PFSK-1 (cell line): Measurements from ENCODE around the gene HHIP.

ENCODE experiments used
- FOXP2 ChIP-seq: optimal IDR thresholded peaks from 2 replicates; pipeline ENCODE3; 2011; ENCODE audit warnings: borderline replicate concordance, control low read depth, inconsistent platforms; ENCODE audit not compliant: insufficient read depth; ENCODE audit errors: extremely low read length, extremely low read depth
- POLR2AphosphoS5 ChIP-seq: IDR thresholded peaks from 2 replicates; pipeline ENCODE4 v1.6.1; 2012; ENCODE audit warnings: low read depth, mild to moderate bottlenecking, control low read depth, low read length, moderate library complexity
- REST ChIP-seq, 2 experiments: IDR thresholded peaks; 2 replicates each; pipeline versions ENCODE4 v1.6.1 to v1.8.0; 2011 to 2012; ENCODE audit warnings: low read depth in 2 of 2, low read length in 2 of 2, control low read depth in 1 of 2, inconsistent platforms in 1 of 2, mild to moderate bottlenecking in 1 of 2, moderate library complexity in 1 of 2; ENCODE audit not compliant: insufficient read depth in 1 of 2
- SIN3A ChIP-seq: IDR thresholded peaks from 2 replicates; pipeline ENCODE4 v1.6.1; 2012; ENCODE audit warnings: mild to moderate bottlenecking, low read length, moderate library complexity, borderline replicate concordance; ENCODE audit not compliant: insufficient read depth
- TAF1 ChIP-seq: IDR thresholded peaks from 2 replicates; pipeline ENCODE4 v1.6.1; 2012; ENCODE audit warnings: low read length, control low read depth, borderline replicate concordance; ENCODE audit not compliant: insufficient read depth

The HHIP gene

GRCh38 chr4:144718958-144719512 lies 73.1 kb downstream of the HHIP start:
- TF ChIP-seq FOXP2: no peak

- TF ChIP-seq SIN3A (no peak), TAF1 (no peak), POLR2AphosphoS5 (no peak), FOXP2 (no peak), REST (IDR thresholded peaks at IDR 0.05; ENCODE audit: insufficient read depth in 1 of 2, low read depth in 2 of 2, low read length in 2 of 2) (no peak)
Measured at GRCh38 chr4:144720491-144720890, 74.5 kb downstream of the HHIP start.

GRCh38 chr4:144721994-144722393 lies 76.0 kb downstream of the HHIP start:
- TF ChIP-seq POLR2AphosphoS5 (no peak), TAF1 (no peak), FOXP2 (no peak), SIN3A (no peak), REST (IDR thresholded peaks at IDR 0.05; ENCODE audit: insufficient read depth in 1 of 2, low read depth in 2 of 2, low read length in 2 of 2) (no peak)

GRCh38 chr4:144723471-144723870 lies 77.5 kb downstream of the HHIP start:
- no peak for TF ChIP-seq FOXP2

GRCh38 chr4:144729175-144729574 lies 83.2 kb downstream of the HHIP start:
- TF ChIP-seq SIN3A (no peak), POLR2AphosphoS5 (no peak), REST (IDR thresholded peaks at IDR 0.05; ENCODE audit: insufficient read depth in 1 of 2, low read depth in 2 of 2, low read length in 2 of 2) (no peak), TAF1 (no peak), FOXP2 (no peak)

GRCh38 chr4:144732584-144733428 lies 86.8 kb downstream of the HHIP start:
- TF ChIP-seq TAF1: no peak
- TF ChIP-seq SIN3A: no peak
- TF ChIP-seq REST (IDR thresholded peaks at IDR 0.05; ENCODE audit: insufficient read depth in 1 of 2, low read depth in 2 of 2, low read length in 2 of 2): no peak
- no peak for TF ChIP-seq POLR2AphosphoS5
- TF ChIP-seq FOXP2: no peak
